ENCODE results near the gene RAPGEF1. TPM values are rescaled to one million over a fixed set of nuclear protein-coding genes. Genes with fewer than 3 reads are reported as not detected.

The RAPGEF1 gene
- total and polyA plus RNA-seq, 9 donors: 17.0 to 64.4 (median 36.4) TPM

GRCh38 chr9:131737426-131737825 is 2.5 kb downstream of the RAPGEF1 start:
- Histone ChIP-seq H3K4me3 (no peak overlapping the region), H3K27me3 (no peaks in the 10 kb centered on the region), H3K36me3 (no peaks in the 10 kb centered on the region), H3K4me1 (ENCODE audit: insufficient read depth) (peaks cover 10% of the 10 kb centered on the region), H3K27ac (no peak overlapping the region), H3K9me3 (no peaks in the 10 kb centered on the region)
- 94 to 98% (median 94%) methylated on average over 12 of the region's 12 CpGs for WGBS, 3 donors
- intact Hi-C loops (cut with DNase I): loop anchor here in 1 of 4 donors (5.0 to 10.0 kb wide), 2 partner anchors 145 to 203 kb away; partner anchors contain the start of gene UCK1
- no peak for TF ChIP-seq CTCF (IDR thresholded peaks at IDR 0.05)
- TF ChIP-seq POLR2A (IDR thresholded peaks at IDR 0.05): no peak
- TF ChIP-seq EP300 (IDR thresholded peaks at IDR 0.05): no peak
- no peak for DNase-seq

GRCh38 chr9:131736431-131736830 is 3.4 kb downstream of the RAPGEF1 start:
- Histone ChIP-seq H3K27ac (no peak overlapping the region), H3K27me3 (no peaks in the 10 kb centered on the region), H3K36me3 (no peaks in the 10 kb centered on the region), H3K9me3 (no peaks in the 10 kb centered on the region), H3K4me1 (ENCODE audit: insufficient read depth) (peaks cover 10% of the 10 kb centered on the region), H3K4me3 (no peak overlapping the region)
- no peak for TF ChIP-seq CTCF (IDR thresholded peaks at IDR 0.05)
- no peak for TF ChIP-seq EP300 (IDR thresholded peaks at IDR 0.05)
- TF ChIP-seq POLR2A (IDR thresholded peaks at IDR 0.05): no peak
- no peak for DNase-seq
- 47 to 65% (median 57%) methylated on average over 4 of the region's 4 CpGs for WGBS, 3 donors
- intact Hi-C loops (cut with DNase I): loop anchor here in 1 of 4 donors (5.0 to 10.0 kb wide), 2 partner anchors 144 to 202 kb away; partner anchors contain the start of gene UCK1

GRCh38 chr9:131735238-131736128 is 4.4 kb downstream of the RAPGEF1 start:
- TF ChIP-seq CTCF (IDR thresholded peaks at IDR 0.05) (no peak), EP300 (IDR thresholded peaks at IDR 0.05) (no peak), POLR2A (IDR thresholded peaks at IDR 0.05) (no peak)
- no peaks in the 10 kb centered on the region for H3K27me3 ChIP-seq
- H3K9me3 ChIP-seq: no peaks in the 10 kb centered on the region
- DNase-seq: no peak
- no peaks in the 10 kb centered on the region for H3K36me3 ChIP-seq
- 83 to 87% (median 85%) methylated on average over 15 of the region's 15 CpGs for WGBS, 3 donors
- H3K27ac ChIP-seq: no peak overlapping the region
- peaks cover 10% of the 10 kb centered on the region for H3K4me1 ChIP-seq (ENCODE audit: insufficient read depth)
- intact Hi-C loops (cut with DNase I): loop anchor here in 1 of 4 donors (5.0 to 10.0 kb wide), 2 partner anchors 143 to 201 kb away; partner anchors contain the start of gene UCK1
- H3K4me3 ChIP-seq: no peak overlapping the region

- Histone ChIP-seq H3K4me3 (no peak overlapping the region), H3K4me1 (ENCODE audit: insufficient read depth) (peaks cover 10% of the 10 kb centered on the region), H3K27me3 (no peaks in the 10 kb centered on the region), H3K27ac (no peak overlapping the region), H3K9me3 (no peaks in the 10 kb centered on the region), H3K36me3 (no peaks in the 10 kb centered on the region)
- intact Hi-C loops (cut with DNase I): loop anchor here in 1 of 4 donors (5.0 to 10.0 kb wide), 2 partner anchors 142 to 200 kb away; partner anchors contain the start of gene UCK1
- TF ChIP-seq CTCF (IDR thresholded peaks at IDR 0.05): no peak
- TF ChIP-seq EP300 (IDR thresholded peaks at IDR 0.05): no peak
- TF ChIP-seq POLR2A (IDR thresholded peaks at IDR 0.05): no peak
- no peak for DNase-seq
- WGBS, 3 donors: 86 to 96% (median 95%) methylated on average over 8 of the region's 8 CpGs
These were observed 5.1 kb downstream of the RAPGEF1 start for GRCh38 chr9:131734781-131735180.

Measured in ovary (tissue), 9 donors.